ENCODE measurements around the gene ARHGAP6. TPM values are rescaled to one million over a fixed set of nuclear protein-coding genes. Genes with fewer than 3 reads are reported as not detected.

Gene ARHGAP6
- total and polyA plus RNA-seq, 8 donors = 2.2 to 26.4 (median 8.7) TPM

GRCh38 chrX:11117745-11118144 is 548.0 kb downstream of the ARHGAP6 start:
- 74 to 83% (median 76%) methylated on average over 3 of the region's 3 CpGs for WGBS, 5 donors
- H3K36me3 ChIP-seq = peaks cover 8 to 88% (median 80%) of the 10 kb centered on the region in 4 donors
- H3K27me3 ChIP-seq = no peaks in the 10 kb centered on the region

GRCh38 chrX:11113731-11114130 is 552.0 kb downstream of the ARHGAP6 start:
- Histone ChIP-seq H3K27ac (peak overlapping the region in 1 of 5 donors; percentile 11), H3K36me3 (peaks cover 8 to 50% (median 42%) of the 10 kb centered on the region in 4 donors), H3K9me3 (no peaks in the 10 kb centered on the region), H3K4me3 (no peak overlapping the region), H3K27me3 (no peaks in the 10 kb centered on the region), H3K4me1 (peaks cover 0 to 32% (median 22%) of the 10 kb centered on the region in 4 donors)
- no peak for TF ChIP-seq CTCF (IDR thresholded peaks at IDR 0.05)
- no peak for TF ChIP-seq POLR2AphosphoS5 (IDR thresholded peaks at IDR 0.05)
- no peak for TF ChIP-seq EP300 (IDR thresholded peaks at IDR 0.05)
- no peak for TF ChIP-seq POLR2A (IDR thresholded peaks at IDR 0.05)
- intact Hi-C loops (cut with DNase I; ENCODE audit: low total_unique reads) = no loop called here
- DNase-seq = no peak

More at GRCh38 chrX:11117745-11118144, 548.0 kb downstream of the ARHGAP6 start:
- Histone ChIP-seq H3K4me3 (no peak overlapping the region), H3K4me1 (peaks cover 0 to 16% (median 9%) of the 10 kb centered on the region in 4 donors), H3K27ac (no peak overlapping the region), H3K9me3 (no peaks in the 10 kb centered on the region)
- no peak for TF ChIP-seq CTCF (IDR thresholded peaks at IDR 0.05)
- no peak for TF ChIP-seq POLR2AphosphoS5 (IDR thresholded peaks at IDR 0.05)
- no peak for TF ChIP-seq EP300 (IDR thresholded peaks at IDR 0.05)
- no peak for TF ChIP-seq POLR2A (IDR thresholded peaks at IDR 0.05)
- DNase-seq = no peak
- intact Hi-C loops (cut with DNase I; ENCODE audit: low total_unique reads) = no loop called here

- no peak for TF ChIP-seq POLR2A (IDR thresholded peaks at IDR 0.05)
- TF ChIP-seq CTCF (IDR thresholded peaks at IDR 0.05) = no peak
- no peak for TF ChIP-seq EP300 (IDR thresholded peaks at IDR 0.05)
- no peak for TF ChIP-seq POLR2AphosphoS5 (IDR thresholded peaks at IDR 0.05)
- 20 to 42% (median 27%) methylated on average over 9 of the region's 9 CpGs for WGBS, 5 donors
- H3K9me3 ChIP-seq = no peaks in the 10 kb centered on the region
- H3K27ac ChIP-seq = peak overlapping the region in 4 of 5 donors; percentile 85 to 93 (median 87)
- peaks cover 0 to 32% (median 22%) of the 10 kb centered on the region in 4 donors for H3K4me1 ChIP-seq
- DNase-seq = peak in 1 of 2 donors; percentile 34
- H3K27me3 ChIP-seq = no peaks in the 10 kb centered on the region
- intact Hi-C loops (cut with DNase I; ENCODE audit: low total_unique reads) = no loop called here
- peak overlapping the region; percentile 56 to 65 (median 59) for H3K4me3 ChIP-seq
- peaks cover 8 to 32% (median 24%) of the 10 kb centered on the region in 4 donors for H3K36me3 ChIP-seq
Measured at GRCh38 chrX:11111947-11112346, 553.8 kb downstream of the ARHGAP6 start.

GRCh38 chrX:11111037-11111851 is 554.5 kb downstream of the ARHGAP6 start, which contains the start of gene HCCS:
TSS of gene HCCS (plus strand) at chrX:11111332. CDS start at chrX:11112061, 729 bp downstream.
- intact Hi-C loops (cut with DNase I; ENCODE audit: low total_unique reads) = no loop called here
- Histone ChIP-seq H3K4me3 (peak within 1 kb of the TSS; percentile 56 to 65 (median 59)), H3K4me1 (peaks cover 0 to 32% (median 22%) of the 10 kb centered on the region in 4 donors), H3K9me3 (no peaks in the 10 kb centered on the region), H3K27me3 (no peaks in the 10 kb centered on the region), H3K36me3 (peaks cover 8 to 25% (median 17%) of the 10 kb centered on the region in 4 donors), H3K27ac (peak within 1 kb of the TSS; percentile 85 to 93 (median 87))
- DNase-seq = peak; percentile 85 to 95
- TF ChIP-seq CTCF (IDR thresholded peaks at IDR 0.05) (no peak), POLR2AphosphoS5 (IDR thresholded peaks at IDR 0.05) (peak; percentile 67 to 94 (median 87)), POLR2A (IDR thresholded peaks at IDR 0.05) (no peak), EP300 (IDR thresholded peaks at IDR 0.05) (no peak)
- whole genome bisulfite sequencing, 5 donors = 0 to 47% (median 4%) methylated on average over 25 to 58 of the region's 58 CpGs
